GM08714 (cell line): ENCODE data around the gene CCDC88C.
"Not testable (repeated sequence)": the region's sequence is repeated elsewhere in the genome, so short reads cannot be mapped to it uniquely, and the experiment has no call there.

Experiments
- H3K4me3 ChIP-seq: fragments of 200-500 bp; sonication (Bioruptor generic); 2 replicates; pipeline ENCODE4 v1.5.1; 2014; ENCODE audit warnings: mild to moderate bottlenecking, low read length, inconsistent platforms
- ZNF274 ChIP-seq: IDR thresholded peaks from 2 replicates; pipeline ENCODE4 v1.6.1; 2012; ENCODE audit warnings: mild to moderate bottlenecking, low read depth, low read length

CCDC88C gene

DNA sequence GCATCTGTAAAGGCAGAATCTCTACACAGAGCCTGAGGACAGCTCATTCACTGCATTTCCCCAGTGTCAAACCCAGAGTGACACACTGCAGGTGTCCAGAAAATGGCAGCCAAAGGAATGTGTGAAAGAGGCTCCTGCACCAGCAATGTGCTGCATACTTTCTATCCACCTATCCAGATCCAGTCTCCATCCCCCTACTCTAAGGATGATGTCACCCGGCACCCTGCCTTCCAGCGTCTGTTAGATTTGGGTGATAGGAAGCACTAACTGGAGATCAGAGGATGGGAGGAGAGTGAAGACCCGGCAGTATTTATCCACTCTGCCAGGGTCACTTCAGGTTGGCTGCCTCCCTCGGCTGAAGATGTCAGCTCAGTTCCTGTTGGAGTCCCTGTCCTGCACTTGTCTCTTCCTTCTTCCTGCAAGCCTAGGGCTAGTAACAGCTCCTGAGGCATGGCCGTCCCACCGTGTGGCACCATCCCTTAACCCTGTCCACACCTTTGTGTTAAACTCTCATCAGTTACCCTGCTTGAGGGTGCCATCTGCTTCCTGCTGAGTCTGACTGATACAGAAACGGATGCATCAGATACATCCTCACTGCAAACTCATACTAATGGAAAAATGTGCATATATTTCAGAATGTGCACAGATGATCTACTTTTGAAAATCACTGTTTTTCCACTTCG, 160.2 kb downstream of the CCDC88C start:
- H3K4me3 ChIP-seq = no peak overlapping the region
- no peak for TF ChIP-seq ZNF274

DNA sequence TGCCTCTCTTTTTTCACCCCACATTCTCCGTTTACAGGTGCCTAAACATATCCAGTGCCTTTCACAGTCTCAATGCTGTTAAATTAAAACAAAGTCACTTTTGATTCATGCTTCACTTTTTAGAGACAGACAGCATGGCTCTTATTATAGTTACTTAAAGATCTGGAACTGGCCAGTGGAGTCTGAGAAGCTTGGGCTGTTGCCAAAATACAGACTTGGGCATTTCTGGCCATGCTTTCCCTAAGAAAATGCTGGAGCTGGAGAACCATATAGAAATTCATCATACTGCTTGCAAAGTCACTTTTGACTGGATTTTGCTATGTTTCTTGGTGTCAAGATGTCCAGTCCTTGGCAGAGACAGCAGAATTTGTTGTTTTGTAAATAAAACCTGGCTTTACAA, 161.0 kb downstream of the CCDC88C start:
- no peak for TF ChIP-seq ZNF274
- no peak overlapping the region for H3K4me3 ChIP-seq

DNA sequence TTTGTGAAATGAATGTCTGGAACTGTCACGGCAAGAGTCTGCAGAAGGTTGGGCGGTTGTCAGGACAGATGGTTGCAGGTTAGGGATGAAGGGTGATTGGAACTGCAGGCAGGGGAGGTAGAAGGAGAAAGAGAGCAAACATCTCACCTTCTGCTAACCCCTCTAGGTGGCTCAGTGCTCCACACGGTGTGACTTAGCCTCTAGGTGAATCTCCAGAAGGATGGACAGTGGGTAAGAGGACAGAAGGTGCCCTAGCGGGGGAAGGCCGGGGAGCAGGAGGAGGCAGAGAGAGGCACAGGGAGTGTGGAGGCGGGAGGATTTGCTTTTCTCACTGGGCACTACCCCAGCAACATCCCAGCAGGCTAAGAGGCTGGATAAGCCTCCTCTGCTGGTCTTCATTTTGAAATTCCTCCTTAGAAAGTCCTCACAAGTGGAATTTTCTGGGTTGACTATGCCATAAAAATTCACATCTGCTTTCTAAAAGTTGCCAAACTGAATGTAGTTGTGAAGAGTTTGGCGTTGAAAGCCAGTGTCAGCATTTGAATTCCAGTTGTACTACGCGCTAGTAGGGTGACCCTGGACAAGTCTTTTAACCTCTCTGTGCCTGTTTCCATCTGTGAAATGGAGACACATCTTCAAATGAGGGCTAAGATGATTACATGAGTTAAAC, 162.5 kb downstream of the CCDC88C start:
- no peak for TF ChIP-seq ZNF274
- no peak overlapping the region for H3K4me3 ChIP-seq

DNA sequence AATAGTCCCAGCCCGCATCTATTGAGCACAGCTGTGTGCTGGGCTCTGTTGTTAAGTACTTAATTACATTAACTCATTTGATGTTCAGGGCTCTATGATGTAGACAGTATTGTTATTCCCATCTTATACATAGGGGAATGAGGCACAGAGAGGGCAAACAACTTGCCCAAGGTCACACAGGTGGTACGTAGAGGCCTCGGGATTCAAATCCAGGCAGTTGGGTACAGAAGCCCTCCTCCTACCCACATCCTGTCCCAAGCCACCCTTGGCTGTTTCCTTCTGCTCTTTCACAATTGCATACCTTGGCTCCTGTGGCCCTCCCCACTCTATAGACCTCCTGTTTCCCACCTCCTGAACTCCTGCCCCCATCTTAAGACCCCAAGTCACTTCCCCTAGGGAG, 163.2 kb downstream of the CCDC88C start:
- no peak for TF ChIP-seq ZNF274
- H3K4me3 ChIP-seq = no peak overlapping the region

DNA sequence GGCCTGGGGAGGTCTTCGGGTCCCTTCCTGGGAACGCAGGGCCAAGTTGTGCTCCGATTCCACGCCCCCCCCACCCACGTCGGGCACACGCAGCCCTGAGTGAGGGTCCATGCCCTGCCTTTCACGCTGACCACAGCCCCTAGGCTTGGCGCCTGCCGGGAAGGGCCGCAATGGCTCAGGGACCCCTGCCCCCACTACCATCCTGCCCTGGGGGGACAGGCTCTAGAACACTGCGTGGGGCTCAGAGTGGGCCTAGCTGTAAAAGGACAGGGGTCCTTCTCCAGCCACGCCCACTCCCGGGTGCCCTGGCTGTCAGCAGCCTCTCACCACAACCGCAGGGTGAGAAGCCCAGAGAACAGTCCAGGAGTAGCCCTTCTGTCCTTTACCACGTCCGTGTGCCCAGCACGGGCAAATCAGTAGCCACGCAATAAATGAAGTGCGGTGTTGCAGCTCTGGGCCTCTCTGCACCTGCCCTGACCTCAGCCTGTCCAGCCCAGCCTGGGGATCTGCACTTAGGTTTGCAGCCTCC, 163.8 kb downstream of the CCDC88C start:
- peak overlapping the region; percentile 55; the same call in 1 of the 2 replicates for H3K4me3 ChIP-seq
- no peak for TF ChIP-seq ZNF274

DNA sequence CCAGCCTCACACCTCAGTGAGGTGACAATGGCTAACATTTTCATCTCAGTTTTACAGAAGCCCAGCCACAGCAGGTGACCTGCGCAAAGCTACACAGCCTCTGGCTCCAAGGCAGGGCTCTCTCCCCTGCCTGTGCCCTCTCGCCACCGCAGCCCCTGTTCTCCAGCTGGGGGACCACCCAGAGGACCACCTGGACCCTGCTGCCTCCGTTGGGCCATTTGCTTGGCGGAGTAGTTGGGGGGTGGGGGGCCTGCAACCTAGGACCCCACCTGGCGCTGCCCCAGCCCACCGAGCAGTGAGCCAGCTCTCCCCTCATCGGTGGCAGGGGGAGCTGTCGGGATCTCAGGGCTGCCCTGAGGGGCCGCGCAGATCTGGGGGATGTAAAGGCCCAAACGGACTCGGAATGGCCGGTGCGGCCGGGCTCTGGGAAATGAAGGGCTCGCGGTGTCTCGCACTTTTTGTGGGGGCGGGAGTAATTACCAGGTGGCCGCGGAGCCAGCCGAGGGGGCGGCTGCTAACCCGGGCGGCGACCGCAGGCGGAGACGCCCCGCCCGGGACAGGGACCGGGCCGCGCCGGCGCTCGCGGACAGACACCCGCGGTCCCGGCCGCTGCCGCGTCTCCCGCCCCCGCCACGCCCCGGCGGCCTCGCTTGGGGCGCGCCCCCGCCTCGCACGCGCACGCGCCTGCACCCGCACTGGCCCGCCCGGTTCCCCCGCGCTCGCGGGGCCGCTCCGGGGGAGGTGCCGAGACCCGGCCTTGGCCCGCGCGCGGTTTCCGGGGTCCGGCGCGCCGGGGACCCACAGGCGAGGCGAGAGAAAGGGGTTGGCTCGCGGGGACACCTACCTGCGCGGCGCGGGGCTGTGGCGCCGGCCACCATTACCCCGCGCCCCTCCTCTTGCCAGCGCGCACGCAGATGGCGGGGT, 164.5 kb downstream of the CCDC88C start:
- no peak for TF ChIP-seq ZNF274
- H3K4me3 ChIP-seq = peak overlapping the region; percentile 55; the same call in 1 of the 2 replicates

DNA sequence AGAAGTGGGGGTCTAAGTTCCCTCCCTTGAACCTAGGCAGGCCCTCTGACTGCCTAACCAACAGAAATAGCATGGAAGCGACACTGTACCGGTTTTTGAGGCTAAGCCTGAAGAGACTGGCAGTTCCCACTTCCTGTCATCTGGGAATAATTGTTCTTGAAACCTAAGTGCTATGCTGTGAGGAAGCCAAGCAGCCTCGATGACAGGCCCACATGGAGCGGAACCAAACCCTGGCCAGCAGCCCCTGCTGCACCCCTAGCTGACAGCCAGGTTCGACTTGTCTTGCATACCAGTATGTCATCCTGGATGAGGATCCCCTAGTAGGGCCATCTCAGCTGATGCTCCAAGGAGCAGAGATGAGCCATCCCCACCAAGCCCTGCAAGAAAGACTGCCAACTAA, 166.7 kb downstream of the CCDC88C start:
- no peak for TF ChIP-seq ZNF274
- H3K4me3 ChIP-seq = peak overlapping the region; percentile 29; the same call in 1 of the 2 replicates

DNA sequence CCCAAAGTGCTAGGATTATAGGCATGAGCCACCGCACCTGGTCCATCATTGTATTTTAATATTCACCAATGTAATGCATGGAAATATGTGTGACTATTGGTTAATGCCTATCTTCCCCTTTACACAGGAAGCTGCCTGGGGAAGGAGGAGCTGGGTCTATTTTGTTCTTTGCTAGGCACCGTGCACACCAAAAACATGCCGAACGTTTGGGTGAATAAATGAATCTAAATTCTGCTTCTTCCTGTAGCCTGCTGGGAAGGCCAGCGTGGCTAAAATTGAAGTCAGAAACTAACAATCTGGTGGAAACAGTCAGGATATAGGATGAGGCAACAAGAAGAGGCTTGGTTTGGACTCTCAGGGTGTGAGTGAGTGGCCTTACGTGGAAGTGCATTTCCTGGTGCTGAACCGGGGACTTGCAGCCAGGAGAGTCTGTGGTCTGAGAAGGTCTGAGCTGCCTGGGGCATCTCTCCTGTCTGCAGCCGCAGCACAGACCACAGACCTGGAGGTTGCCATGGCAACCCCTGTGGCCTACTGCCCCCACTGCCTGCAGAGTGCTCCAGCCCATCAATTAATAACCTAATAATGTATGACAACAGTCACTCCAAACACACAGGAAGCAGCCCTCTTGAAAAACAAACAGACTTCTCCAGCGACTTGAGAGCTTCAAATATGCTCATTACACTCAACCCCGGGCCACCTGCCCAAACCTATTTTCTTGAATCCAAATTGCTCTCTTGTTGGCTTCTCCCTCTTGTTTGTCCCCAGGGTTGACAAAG, 167.6 kb downstream of the CCDC88C start:
- TF ChIP-seq ZNF274 = no peak
- peak overlapping the region; percentile 29; the same call in 1 of the 2 replicates for H3K4me3 ChIP-seq

DNA sequence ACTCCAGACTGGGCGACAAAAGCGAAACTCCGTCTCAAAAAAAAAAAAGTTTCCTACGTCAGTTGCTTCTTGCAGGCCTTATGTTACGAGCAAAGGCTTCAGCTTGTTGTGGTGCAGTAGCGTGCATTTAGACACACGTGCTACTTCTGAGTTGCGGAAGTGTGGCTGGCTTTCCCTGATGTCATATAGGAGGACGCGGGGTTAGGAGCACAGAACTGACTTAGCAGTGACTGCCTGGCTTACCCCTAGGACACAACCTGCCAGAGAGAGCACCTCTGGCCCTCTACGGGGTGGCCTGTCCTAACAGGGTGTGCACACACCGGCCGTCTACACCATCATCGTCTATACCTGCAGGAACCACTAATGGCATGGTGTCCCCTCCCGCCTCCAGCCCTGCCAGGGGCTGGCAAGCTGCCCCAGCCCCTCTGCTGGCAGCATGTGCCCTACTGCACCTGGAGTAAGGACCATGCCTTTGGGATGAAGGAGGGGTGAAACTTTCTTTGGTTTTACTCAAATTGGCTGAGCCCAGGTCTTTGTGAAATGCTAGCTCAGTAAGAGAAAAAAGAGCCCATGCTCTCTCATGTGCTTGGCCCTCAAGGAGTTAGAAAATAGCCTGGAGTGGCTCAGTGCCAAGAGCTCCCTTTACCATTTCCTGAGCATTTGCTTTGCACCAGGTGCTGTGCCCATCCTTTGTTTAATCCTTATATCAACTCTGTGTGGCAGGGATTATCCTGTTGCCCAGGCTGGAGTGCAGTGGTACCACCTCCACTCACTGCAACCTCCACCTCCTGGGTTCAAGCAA, 171.4 kb downstream of the CCDC88C start:
- no peak overlapping the region for H3K4me3 ChIP-seq
- TF ChIP-seq ZNF274 = no peak

DNA sequence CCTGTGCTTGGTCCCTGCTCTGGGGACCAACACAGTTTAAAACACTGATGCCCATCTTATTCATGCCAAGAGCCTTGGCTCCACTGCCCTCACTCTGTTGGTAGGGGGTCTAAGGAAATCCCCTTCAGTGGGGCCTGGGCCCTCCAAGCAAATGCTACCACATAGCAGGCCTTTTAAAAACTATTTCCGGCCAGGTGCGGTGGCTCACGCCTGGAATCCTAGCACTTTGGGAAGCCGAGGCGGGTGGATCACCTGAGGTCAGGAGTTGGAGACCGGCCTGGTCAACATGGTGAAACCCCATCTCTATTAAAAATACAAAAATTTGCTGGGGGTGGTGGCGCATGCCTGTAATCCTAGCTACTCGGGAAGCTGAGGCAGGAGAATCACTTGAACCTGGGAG, 172.0 kb downstream of the CCDC88C start:
- not testable (repeated sequence) for H3K4me3 ChIP-seq

DNA sequence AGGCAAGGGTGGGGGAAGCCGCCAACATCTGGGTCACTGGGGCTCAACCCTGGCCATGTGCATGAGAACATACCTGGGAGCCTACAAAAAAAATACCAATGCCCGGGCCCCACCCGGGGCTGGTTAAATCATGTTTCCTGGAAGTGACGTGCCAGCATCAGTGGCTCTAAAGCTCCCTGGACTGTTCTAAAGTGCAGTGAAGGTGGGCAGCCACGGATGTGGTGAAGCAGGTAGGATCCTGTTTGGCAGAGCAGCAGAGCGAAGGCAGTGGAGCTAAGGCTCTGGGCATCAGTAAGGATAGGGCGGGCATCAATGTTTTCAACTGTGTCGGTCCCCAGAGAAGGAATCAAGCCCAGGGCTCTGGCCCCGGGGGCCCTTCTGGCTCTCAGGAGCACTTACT, 172.6 kb downstream of the CCDC88C start:
- H3K4me3 ChIP-seq = no peak overlapping the region
- TF ChIP-seq ZNF274 = no peak

DNA sequence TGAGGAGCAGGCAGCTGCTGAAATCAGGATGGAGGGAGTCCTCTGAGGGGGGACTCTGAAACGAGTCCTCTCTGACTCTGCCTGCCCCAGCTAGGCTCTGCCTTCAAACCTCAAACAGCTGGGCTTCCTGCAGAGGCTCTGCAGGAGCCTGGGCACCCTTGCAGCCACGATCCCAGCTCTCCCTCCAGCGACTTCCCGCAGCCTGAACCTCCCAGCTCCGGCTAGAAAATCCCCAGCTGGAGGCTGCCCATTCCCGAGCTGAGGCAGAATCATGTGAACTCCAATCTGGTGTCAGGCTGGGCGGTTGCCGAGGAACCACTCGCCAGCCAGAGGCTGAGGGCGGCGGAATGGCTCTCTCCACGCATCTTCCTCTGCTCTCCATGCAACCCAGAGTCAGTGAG, 173.1 kb downstream of the CCDC88C start, which contains the start of gene GPR68:
TSS of gene GPR68 (minus strand) at position 204 of the 401 bp plus-strand sequence. CDS start 9,654 bp downstream, outside the sequence.
- TF ChIP-seq ZNF274 = no peak
- H3K4me3 ChIP-seq = peak within 1 kb of the TSS; percentile 21; the same call in 1 of the 2 replicates

DNA sequence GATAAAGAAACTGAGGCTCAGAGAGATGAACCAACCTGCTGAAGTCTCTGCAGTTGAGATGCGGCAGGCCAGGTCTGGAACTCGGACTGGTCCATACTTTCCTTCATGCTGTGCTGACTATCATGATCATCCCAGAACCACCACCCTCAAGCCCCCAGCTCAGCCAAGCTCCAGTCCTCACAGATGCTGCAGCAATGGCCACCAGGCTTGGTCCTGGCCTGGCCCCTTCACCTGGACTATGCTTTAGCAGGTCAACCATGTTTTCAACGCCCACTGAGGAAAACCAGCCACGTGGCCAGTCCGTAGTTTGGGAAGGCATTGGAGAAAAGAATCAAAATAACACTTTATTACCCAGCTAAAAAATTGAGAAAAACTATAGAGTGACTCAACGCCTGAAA, 174.5 kb downstream of the CCDC88C start:
- TF ChIP-seq ZNF274 = no peak
- H3K4me3 ChIP-seq = peak overlapping the region; percentile 21; the same call in 1 of the 2 replicates
